Thyroid gland (tissue), 4 donors: Measurements from ENCODE around the gene CD27.
"Not testable (repeated sequence)": the region's sequence is repeated elsewhere in the genome, so short reads cannot be mapped to it uniquely, and the experiment has no call there.

Experiments
- POLR2A ChIP-seq, 2 donors: fragments of 450-650 bp; IDR thresholded peaks; one replicate each; pipeline ENCODE4 v1.6.1; 2017; ENCODE audit warnings: antibody characterized with exemption in 2 of 2, mild to moderate bottlenecking in 2 of 2, moderate library complexity in 1 of 2
- TF ChIP-seq, protein P1 (sequence below), 6 experiments: fragments of 200-600 bp in 3 of 6; fragments of 450-650 bp in 3 of 6; sonication (generic) in 3 of 6; IDR thresholded peaks; one replicate each; pipeline ENCODE4 v1.5.1; 2016 to 2019; ENCODE audit warnings: antibody characterized with exemption in 6 of 6, mild to moderate bottlenecking in 2 of 6, inconsistent platforms in 1 of 6, moderate library complexity in 1 of 6

DNA sequence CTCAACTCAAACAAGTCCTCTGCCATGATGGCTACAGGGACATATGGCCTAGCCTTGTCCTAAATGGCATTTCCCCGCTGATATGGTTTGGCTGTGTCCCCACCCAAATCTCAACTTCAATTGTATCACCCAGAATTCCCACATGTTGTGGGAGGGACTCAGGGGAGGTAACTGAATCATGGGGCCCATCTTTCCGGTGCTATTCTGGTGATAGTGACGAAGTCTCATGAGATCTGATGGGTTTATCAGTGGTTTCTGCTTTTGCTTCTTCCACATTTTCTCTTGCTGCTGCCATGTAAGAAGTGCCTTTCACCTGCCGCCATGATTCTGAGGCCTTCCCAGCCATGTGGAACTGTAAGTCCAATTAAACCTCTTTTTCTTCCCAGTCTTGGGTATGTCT, 22.0 kb downstream of the CD27 start:
- TF ChIP-seq POLR2A (IDR thresholded peaks at IDR 0.05): not testable (repeated sequence)
- TF ChIP-seq, protein P1, sequence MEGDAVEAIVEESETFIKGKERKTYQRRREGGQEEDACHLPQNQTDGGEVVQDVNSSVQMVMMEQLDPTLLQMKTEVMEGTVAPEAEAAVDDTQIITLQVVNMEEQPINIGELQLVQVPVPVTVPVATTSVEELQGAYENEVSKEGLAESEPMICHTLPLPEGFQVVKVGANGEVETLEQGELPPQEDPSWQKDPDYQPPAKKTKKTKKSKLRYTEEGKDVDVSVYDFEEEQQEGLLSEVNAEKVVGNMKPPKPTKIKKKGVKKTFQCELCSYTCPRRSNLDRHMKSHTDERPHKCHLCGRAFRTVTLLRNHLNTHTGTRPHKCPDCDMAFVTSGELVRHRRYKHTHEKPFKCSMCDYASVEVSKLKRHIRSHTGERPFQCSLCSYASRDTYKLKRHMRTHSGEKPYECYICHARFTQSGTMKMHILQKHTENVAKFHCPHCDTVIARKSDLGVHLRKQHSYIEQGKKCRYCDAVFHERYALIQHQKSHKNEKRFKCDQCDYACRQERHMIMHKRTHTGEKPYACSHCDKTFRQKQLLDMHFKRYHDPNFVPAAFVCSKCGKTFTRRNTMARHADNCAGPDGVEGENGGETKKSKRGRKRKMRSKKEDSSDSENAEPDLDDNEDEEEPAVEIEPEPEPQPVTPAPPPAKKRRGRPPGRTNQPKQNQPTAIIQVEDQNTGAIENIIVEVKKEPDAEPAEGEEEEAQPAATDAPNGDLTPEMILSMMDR (IDR thresholded peaks at IDR 0.05): not testable (repeated sequence)
